SJCRH30 (cell line): ENCODE results near the gene DCTN1. TPM values are rescaled to one million over a fixed set of nuclear protein-coding genes. Genes with fewer than 3 reads are reported as not detected.

Experiments
- DNase-seq, 2 experiments: peaks; one replicate each; pipeline ENCODE4 v3.0.0-alpha.2; 2015 to 2020
- H3K27ac ChIP-seq: fragments of 250-450 bp; sonication (Bioruptor Pico); 2 replicates; pipeline ENCODE4 v1.5.1; 2020; ENCODE audit warnings: mild to moderate bottlenecking, moderate library complexity
- H3K27me3 ChIP-seq: fragments of 250-450 bp; sonication (Bioruptor Pico); 2 replicates; pipeline ENCODE4 v1.5.1; 2020; ENCODE audit warnings: mild to moderate bottlenecking, moderate library complexity
- H3K36me3 ChIP-seq: fragments of 250-450 bp; sonication (Bioruptor Pico); 2 replicates; pipeline ENCODE4 v1.5.1; 2020; ENCODE audit warnings: mild to moderate bottlenecking, moderate library complexity
- H3K4me1 ChIP-seq: fragments of 250-450 bp; sonication (Bioruptor Pico); 2 replicates; pipeline ENCODE4 v1.5.1; 2020; ENCODE audit warnings: mild to moderate bottlenecking, moderate library complexity
- H3K4me3 ChIP-seq: fragments of 250-450 bp; sonication (Bioruptor Pico); 2 replicates; pipeline ENCODE4 v1.5.1; 2020; ENCODE audit warnings: mild to moderate bottlenecking, moderate library complexity
- H3K9me3 ChIP-seq: fragments of 250-450 bp; sonication (Bioruptor Pico); replicated peaks from 2 replicates; pipeline ENCODE4 v1.5.1; 2020; ENCODE audit warnings: mild to moderate bottlenecking, moderate library complexity
- total RNA-seq: library from RNA; depleted of rRNA; stranded (reverse); fragments of >200 nt; shearing (Covaris generic); gene quantifications from 2 replicates; pipeline ENCODE4 v1.2.3, GENCODE V29; 2014

The DCTN1 gene
- total RNA-seq, 1 experiment from 2014 or later: 113 TPM

DNA sequence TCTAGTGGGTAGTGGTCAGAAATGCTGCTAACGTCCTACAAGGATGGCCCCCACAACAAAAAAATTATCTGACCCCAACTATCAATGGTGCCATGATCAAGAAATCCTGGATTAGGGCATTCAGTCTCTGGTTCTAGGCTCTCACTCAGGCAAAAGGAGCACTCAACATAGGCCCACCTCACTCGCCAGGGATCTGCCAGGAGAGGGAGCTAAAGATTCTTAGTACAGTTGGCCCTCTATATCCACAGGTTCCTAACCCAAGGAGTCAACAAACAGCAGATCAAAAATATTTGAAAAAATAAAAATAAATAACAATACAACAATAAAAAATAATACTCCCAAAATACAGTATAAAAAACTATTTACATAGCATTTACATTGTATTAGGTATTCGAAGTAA lies 46.9 kb downstream of the DCTN1 start:
- no peak overlapping the region for H3K4me3 ChIP-seq
- no peaks in the 10 kb centered on the region for H3K27me3 ChIP-seq
- no peaks in the 10 kb centered on the region for H3K36me3 ChIP-seq
- H3K9me3 ChIP-seq: no peaks in the 10 kb centered on the region
- peak; percentile 50 to 71 for DNase-seq
- H3K27ac ChIP-seq: no peak overlapping the region
- H3K4me1 ChIP-seq: no peaks in the 10 kb centered on the region; the same call in 1 of the 2 replicates

GRCh38 chr2:74332550-74333174 lies 47.4 kb downstream of the DCTN1 start:
- H3K9me3 ChIP-seq: no peaks in the 10 kb centered on the region
- no peak overlapping the region for H3K27ac ChIP-seq
- no peak overlapping the region for H3K4me3 ChIP-seq
- H3K27me3 ChIP-seq: no peaks in the 10 kb centered on the region
- no peaks in the 10 kb centered on the region for H3K36me3 ChIP-seq
- H3K4me1 ChIP-seq: no peaks in the 10 kb centered on the region; the same call in 1 of the 2 replicates
- no peak for DNase-seq

DNA sequence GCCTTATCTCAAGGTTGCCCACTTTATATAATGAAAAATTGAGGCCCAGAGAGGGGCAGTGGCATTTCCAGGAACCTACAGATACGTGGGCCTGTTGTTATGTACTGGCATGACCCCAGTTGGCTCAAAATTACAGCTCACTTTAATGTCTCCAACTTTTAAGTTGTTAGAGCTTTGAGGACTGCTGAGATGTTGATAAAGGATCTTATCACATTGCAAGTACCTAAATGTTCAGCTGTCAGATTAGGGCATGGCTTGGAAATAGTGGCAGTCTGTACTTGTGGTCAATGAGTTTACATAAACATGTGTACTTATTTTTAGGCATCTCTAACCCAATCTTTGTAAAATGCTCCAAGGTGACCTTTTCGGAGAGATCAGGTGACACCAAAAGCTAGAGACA lies 51.5 kb downstream of the DCTN1 start:
- DNase-seq: no peak
- no peaks in the 10 kb centered on the region for H3K36me3 ChIP-seq

GRCh38 chr2:74328074-74328473 lies 52.0 kb downstream of the DCTN1 start:
- no peak for DNase-seq
- Histone ChIP-seq H3K4me1 (no peaks in the 10 kb centered on the region; the same call in 1 of the 2 replicates), H3K4me3 (no peak overlapping the region), H3K27ac (no peak overlapping the region), H3K27me3 (peaks cover 3% of the 10 kb centered on the region; the same call in 1 of the 2 replicates), H3K9me3 (no peaks in the 10 kb centered on the region), H3K36me3 (no peaks in the 10 kb centered on the region)

More for the DNA sequence above, 51.5 kb downstream of the DCTN1 start:
- H3K27me3 ChIP-seq: peaks cover 1% of the 10 kb centered on the region; the same call in 1 of the 2 replicates
- H3K27ac ChIP-seq: no peak overlapping the region
- no peak overlapping the region for H3K4me3 ChIP-seq
- H3K9me3 ChIP-seq: no peaks in the 10 kb centered on the region
- no peaks in the 10 kb centered on the region; the same call in 1 of the 2 replicates for H3K4me1 ChIP-seq

DNA sequence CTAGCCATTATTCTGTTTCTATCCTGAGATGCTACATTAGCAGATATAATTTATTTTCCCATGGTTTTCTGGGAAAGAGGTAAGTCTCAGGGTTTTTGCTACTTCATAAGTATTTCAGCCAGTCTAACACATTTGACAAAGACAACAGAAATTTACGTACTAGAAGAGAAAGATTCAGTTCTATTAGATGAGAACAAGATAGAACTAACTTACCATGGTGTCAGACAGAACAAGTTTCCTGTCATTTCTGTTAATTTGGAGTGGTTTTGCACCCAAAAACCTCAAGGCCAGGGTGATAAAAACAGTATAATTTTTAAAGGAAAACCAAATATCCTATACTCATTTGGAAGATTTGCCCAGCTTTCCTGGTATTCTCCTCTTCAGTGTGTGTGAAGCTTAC lies 52.5 kb downstream of the DCTN1 start:
- Histone ChIP-seq H3K4me1 (no peaks in the 10 kb centered on the region; the same call in 1 of the 2 replicates), H3K9me3 (no peaks in the 10 kb centered on the region), H3K27ac (no peak overlapping the region), H3K27me3 (peaks cover 3% of the 10 kb centered on the region; the same call in 1 of the 2 replicates), H3K4me3 (no peak overlapping the region), H3K36me3 (no peaks in the 10 kb centered on the region)
- no peak for DNase-seq

- Histone ChIP-seq H3K4me3 (no peak overlapping the region), H3K27ac (no peak overlapping the region), H3K9me3 (no peaks in the 10 kb centered on the region), H3K36me3 (no peaks in the 10 kb centered on the region), H3K27me3 (peaks cover 3% of the 10 kb centered on the region; the same call in 1 of the 2 replicates), H3K4me1 (no peaks in the 10 kb centered on the region; the same call in 1 of the 2 replicates)
- no peak for DNase-seq
These were observed 52.9 kb downstream of the DCTN1 start for GRCh38 chr2:74327199-74327598.

- Histone ChIP-seq H3K36me3 (no peaks in the 10 kb centered on the region), H3K4me1 (no peaks in the 10 kb centered on the region; the same call in 1 of the 2 replicates), H3K9me3 (no peaks in the 10 kb centered on the region), H3K27ac (no peak overlapping the region), H3K27me3 (peaks cover 3% of the 10 kb centered on the region; the same call in 1 of the 2 replicates), H3K4me3 (no peak overlapping the region)
- DNase-seq: no peak
These were observed 54.3 kb downstream of the DCTN1 start for GRCh38 chr2:74325815-74326214.

DNA sequence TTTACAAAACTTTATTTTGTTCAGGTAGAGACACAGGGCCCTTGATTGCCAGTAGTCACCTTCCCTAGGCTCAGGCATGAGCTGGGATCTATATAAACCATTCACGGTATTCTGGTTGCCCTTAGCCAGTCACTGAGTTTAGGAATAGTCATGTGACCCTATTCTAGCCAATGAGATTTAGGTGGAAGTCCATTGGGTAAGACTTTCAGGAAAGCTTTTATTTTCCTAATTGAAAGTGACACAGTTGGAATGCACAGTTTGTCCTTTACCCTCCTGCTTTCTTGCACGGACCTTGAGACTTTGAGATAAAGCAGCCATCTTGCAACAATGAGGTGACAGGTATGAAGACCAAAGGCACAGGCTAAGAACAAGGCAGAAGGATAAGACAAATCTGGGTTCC lies 58.4 kb downstream of the DCTN1 start:
- Histone ChIP-seq H3K4me3 (no peak overlapping the region), H3K27me3 (peaks cover 6% of the 10 kb centered on the region; the same call in 1 of the 2 replicates), H3K27ac (no peak overlapping the region), H3K36me3 (no peaks in the 10 kb centered on the region), H3K9me3 (no peaks in the 10 kb centered on the region), H3K4me1 (no peaks in the 10 kb centered on the region; the same call in 1 of the 2 replicates)
- DNase-seq: peak in 1 of 2 experiments; percentile 35

DNA sequence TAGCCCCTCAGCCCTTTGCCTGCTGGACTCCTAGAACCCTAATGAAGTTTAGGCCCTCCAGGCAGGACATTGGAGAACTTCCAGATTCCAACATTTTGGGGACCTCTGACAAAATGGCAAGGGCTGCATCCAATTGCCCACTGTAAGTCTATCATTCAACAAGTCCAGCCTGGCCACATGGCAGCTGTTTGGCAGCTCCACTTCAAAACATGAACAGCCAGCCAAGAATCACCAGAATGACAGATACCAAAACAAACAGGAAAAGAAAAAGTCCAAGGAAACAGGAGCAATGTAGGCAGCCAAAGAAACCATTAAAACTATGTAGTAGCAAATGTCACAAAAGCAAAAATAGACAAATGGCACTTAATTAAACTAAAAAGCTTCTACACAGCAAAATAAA lies 62.4 kb downstream of the DCTN1 start:
- no peaks in the 10 kb centered on the region; the same call in 1 of the 2 replicates for H3K4me1 ChIP-seq
- H3K27me3 ChIP-seq: peaks cover 6% of the 10 kb centered on the region; the same call in 1 of the 2 replicates
- no peak overlapping the region for H3K4me3 ChIP-seq
- H3K27ac ChIP-seq: no peak overlapping the region
- DNase-seq: no peak
- no peaks in the 10 kb centered on the region for H3K36me3 ChIP-seq
- H3K9me3 ChIP-seq: no peaks in the 10 kb centered on the region

GRCh38 chr2:74316627-74317295 lies 63.4 kb downstream of the DCTN1 start:
- Histone ChIP-seq H3K36me3 (no peaks in the 10 kb centered on the region), H3K27me3 (peaks cover 6% of the 10 kb centered on the region; the same call in 1 of the 2 replicates), H3K4me3 (no peak overlapping the region), H3K27ac (no peak overlapping the region), H3K9me3 (no peaks in the 10 kb centered on the region), H3K4me1 (no peaks in the 10 kb centered on the region; the same call in 1 of the 2 replicates)
- no peak for DNase-seq

DNA sequence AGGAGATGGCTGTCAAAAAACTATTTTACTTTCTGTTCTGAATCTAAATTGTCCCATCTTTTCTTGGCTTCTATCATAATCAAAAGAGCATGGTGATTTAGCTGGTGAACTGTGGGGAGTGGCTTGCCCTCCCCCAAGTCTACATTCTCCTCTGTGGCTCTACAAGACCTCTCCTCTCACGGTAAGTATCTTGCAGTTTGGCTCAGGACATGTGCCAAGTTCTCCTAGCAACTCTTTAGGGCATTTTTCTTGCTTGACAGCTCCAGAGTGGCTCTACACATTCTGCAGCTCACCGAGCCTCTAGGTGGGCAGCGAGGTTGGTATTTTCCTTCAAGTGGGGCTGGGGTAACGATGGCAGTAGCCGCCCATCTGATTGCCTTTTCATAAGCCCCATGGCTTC lies 66.0 kb downstream of the DCTN1 start:
- Histone ChIP-seq H3K4me1 (no peaks in the 10 kb centered on the region; the same call in 1 of the 2 replicates), H3K27ac (no peak overlapping the region), H3K36me3 (no peaks in the 10 kb centered on the region), H3K27me3 (peaks cover 6% of the 10 kb centered on the region; the same call in 1 of the 2 replicates), H3K4me3 (no peak overlapping the region), H3K9me3 (no peaks in the 10 kb centered on the region)
- DNase-seq: no peak

GRCh38 chr2:74313497-74313896 lies 66.6 kb downstream of the DCTN1 start:
- Histone ChIP-seq H3K36me3 (no peaks in the 10 kb centered on the region), H3K4me1 (no peaks in the 10 kb centered on the region; the same call in 1 of the 2 replicates), H3K9me3 (no peaks in the 10 kb centered on the region), H3K27ac (no peak overlapping the region), H3K27me3 (peaks cover 6% of the 10 kb centered on the region; the same call in 1 of the 2 replicates), H3K4me3 (no peak overlapping the region)
- no peak for DNase-seq

GRCh38 chr2:74312913-74313312 lies 67.2 kb downstream of the DCTN1 start:
- DNase-seq: no peak
- Histone ChIP-seq H3K9me3 (no peaks in the 10 kb centered on the region), H3K4me1 (no peaks in the 10 kb centered on the region; the same call in 1 of the 2 replicates), H3K36me3 (no peaks in the 10 kb centered on the region), H3K27me3 (peaks cover 6% of the 10 kb centered on the region; the same call in 1 of the 2 replicates), H3K27ac (no peak overlapping the region), H3K4me3 (no peak overlapping the region)
